ENCODE results near the gene CCM2L. TPM values are rescaled to one million over a fixed set of nuclear protein-coding genes. Genes with fewer than 3 reads are reported as not detected.
"Not testable (repeated sequence)": the region's sequence is repeated elsewhere in the genome, so short reads cannot be mapped to it uniquely, and the experiment has no call there.

CCM2L gene
- total RNA-seq, 1 donor from 2014 or later, result not detected

DNA sequence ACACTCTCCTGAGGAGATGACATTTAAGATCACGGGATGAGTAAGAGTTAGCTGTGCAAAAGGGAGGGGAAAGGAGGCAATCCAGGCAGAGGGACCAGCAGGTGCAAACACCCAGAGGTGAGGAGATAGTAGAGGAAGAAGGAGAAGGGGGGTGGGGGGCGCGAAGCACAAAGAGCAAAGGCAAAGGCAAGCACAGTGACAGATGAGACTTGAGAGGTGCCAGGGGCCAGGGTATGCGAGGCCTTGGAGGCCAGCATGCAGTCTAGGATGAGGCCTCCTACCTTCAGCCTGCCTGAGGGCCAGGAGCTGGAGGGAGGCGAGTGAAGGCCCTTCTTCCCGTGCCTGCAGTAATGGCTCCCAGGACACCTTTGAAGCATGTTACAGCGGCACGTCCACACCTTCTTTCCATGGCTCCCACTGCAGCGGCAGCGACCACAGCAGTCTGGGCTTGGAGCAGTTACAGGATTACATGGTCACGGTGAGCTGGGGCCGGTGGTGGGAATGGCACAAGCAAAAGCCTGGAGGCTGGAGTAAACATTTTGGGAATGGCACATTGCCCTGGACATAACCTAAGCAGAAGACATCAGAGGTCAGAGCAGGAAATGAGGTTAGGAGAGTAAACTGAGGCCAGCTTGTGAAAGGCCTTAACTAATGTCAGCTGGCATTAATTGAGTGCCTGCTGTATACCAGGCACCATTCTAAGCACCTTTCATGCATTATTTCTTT, 18.6 kb downstream of the CCM2L start:
- peak; percentile 19 for DNase-seq (ENCODE audit: low read depth)

DNA sequence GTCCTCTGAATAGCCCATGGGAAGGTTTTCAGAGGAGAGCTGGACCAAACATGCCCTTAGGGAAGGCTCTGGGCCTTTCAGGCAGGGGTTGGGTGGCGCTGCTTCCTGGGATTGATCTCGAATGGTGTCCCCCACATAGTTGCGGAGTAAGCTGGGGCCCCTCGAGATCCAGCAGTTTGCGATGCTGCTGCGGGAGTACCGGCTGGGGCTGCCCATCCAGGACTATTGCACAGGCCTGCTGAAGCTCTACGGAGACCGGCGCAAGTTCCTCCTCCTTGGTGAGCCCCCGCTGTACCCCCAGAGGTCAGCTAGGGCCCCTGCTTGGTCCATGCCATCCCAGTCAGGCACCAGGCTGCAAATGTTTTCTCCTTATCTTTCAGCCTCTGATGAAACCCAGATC, 19.3 kb downstream of the CCM2L start:
- no peak for DNase-seq (ENCODE audit: low read depth)

DNA sequence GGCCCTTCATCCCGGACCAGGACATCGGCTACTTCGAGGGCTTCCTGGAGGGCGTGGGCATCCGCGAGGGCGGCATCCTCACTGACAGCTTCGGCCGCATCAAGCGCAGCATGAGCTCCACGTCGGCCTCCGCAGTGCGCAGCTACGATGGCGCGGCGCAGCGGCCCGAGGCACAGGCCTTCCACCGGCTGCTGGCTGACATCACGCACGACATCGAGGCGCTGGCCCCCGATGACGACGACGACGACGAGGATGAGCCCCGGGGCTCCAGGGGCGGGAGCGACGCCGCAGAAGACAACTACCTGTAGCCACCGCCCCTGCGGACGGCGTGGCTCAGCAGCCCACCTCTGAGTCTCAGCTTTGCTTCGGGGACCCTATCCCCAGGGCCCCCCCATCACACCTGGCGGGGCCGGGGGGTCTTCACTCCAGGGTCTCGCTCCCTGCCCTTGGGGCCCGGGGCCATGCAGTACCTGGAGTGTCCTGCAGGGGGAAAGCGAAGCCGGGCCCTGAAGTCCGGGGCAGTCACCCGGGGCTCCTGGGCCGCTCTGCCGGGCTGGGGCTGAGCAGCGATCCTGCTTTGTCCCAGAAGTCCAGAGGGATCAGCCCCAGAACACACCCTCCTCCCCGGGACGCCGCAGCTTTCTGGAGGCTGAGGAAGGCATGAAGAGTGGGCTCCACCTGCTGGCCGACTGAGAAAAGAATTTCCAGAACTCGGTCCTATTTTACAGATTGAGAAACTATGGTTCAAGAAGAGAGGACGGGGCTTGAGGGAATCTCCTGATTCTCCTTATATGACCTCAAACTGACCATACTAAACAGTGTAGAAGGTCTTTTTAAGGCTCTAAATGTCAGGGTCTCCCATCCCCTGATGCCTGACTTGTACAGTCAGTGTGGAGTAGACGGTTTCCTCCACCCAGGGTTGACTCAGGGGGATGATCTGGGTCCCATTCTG, 21.0 kb downstream of the CCM2L start:
- peak; percentile 74 for DNase-seq (ENCODE audit: low read depth)

DNA sequence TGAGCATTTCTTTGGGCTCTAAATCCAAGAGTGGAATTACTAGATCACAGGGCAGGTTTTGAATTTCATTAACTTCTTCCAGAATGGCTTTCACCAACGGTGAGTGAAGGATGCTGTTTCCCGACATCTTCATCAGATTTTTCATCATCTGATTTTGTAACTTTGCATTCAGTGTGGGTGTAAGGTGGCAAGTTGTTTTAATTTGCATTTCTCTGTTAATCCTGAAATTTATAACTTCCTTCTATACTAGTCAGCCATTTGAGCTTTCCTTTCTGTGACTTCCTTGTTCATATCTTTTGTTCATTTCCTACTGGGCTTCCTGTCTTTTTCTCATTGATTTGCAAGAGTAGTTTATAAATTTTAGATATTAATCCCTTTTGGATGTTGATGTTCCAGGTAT, 23.1 kb downstream of the CCM2L start:
- no peak for DNase-seq (ENCODE audit: low read depth)

DNA sequence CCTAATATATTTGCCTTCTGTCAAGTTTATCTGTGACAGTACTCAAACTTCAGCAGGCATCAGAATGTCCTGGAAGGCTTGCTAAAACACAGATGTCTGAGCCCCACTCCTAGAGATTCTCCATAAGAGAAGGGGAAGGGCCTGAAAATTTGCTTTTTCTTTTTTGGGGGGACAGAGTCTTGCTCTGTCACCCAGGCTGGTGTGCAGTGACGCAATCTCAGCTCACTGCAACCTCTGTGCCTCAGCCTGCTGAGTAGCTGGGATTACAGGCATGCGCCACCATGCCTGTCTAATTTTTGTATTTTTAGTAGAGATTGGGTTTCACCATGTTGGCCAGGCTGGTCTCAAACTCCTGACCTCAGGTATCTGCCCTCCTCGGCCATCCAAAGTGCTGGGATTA, 23.5 kb downstream of the CCM2L start:
- DNase-seq (ENCODE audit: low read depth), result not testable (repeated sequence)

DNA sequence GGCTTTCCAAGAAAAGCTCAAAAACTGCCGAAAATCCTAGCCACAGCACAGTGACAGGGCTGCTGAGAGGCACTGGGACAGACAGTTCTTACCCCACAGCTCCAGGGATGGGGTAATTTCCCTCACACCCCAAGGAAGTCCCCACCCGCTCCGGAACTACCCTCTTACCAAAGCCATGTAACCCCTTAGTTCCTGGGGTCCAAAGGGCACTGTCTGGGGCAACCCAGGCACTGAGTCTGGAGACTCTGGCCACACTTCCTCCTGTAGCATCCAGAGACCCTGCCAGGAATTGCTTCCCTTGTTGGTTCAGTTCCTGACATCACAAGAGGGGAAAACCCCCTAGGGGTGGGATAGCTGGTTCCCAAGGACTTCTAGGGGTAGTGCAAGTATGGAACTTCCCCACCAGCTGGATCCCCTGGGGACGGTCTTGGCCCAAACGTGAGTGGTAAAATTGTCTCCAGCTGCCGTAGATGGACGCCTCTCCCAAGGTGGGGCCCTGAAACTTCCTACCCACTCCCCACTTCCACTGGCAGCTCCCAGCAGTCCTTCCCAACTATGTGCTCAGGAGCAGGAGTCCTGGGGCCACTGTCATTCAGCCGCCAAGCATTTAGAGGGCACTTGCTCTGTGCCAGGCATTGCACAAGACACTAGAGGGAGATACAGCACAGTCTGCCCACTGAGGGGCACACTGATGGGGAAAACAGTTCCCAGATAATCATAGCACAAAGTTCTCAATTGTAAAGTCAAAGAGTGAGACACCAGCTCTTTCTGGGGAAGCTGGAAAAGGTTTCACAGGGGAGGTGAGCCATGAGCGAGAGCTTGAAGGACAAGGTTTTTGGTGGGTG, 24.6 kb downstream of the CCM2L start:
- no peak for DNase-seq (ENCODE audit: low read depth)

DNA sequence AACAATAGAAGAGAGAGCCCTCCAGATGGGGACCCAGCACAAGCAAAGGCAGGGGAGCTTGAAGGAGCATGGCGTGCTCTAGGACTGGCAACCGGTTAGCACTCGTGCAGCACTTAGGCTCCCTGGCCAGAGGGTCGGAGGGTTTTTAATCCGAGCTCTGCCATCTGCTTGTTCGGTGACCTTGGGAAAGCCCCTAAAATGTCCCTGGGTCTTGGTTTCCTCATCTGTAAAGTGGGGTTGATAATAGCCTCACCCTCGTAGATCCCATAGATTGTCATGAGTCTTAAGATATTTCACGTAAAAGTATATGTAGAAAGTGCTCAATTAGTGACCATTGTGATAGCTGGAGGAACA, 25.2 kb downstream of the CCM2L start:
- DNase-seq (ENCODE audit: low read depth), result no peak

DNA sequence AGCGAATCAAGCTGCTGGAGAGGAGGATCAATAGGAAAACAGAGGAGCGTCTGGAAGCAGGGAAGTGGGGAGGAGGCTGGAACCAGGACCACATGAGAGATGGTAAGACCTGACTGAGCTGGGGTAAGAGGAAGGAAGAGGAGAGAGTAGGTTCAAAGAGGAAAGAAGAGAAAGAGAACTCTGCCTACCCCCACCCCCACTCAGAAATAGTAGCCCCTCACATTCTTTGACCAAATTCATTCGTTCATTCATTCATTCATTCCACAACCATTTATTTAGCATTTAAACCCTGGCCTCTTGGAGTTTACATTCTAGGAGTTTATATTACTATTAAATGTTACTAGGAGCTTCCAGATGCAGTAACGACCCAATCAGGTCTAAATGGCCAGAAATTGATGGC, 26.0 kb downstream of the CCM2L start:
- DNase-seq (ENCODE audit: low read depth), result no peak

DNA sequence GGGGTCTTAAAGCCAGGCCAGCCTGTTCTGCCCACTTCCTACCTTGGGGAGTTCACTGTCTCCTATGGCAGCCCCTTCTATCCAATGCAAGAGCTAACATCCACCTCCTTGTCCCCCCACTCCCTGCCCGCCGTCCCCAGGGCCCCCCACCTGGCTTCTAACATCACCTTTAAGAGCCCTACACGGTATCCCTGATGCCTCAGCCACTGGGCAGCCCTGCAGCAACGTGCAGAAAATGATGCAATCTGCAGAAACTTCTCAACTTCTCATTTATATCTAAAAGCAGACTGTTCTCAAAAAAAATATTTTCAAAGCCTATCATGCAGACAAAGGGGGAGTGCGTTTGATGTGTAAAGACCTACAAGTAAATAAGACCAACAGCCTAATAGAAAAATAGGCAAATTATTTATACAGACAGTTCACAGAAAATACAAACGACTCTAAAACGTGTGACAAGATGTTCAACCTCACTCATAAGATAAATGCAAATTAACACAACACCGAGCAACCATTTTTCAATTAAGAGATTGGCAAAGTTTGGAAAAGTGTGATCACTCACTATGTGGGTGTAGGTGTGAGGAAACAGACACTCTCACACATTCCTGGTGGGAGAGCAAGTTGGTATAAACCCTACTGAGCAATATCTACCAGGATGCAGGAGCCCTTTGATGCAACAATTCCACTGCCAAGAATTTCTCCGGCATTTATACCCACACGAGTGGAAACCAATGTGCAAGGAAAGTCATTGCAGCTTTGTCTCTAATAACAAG, 26.7 kb downstream of the CCM2L start:
- DNase-seq (ENCODE audit: low read depth), result no peak

DNA sequence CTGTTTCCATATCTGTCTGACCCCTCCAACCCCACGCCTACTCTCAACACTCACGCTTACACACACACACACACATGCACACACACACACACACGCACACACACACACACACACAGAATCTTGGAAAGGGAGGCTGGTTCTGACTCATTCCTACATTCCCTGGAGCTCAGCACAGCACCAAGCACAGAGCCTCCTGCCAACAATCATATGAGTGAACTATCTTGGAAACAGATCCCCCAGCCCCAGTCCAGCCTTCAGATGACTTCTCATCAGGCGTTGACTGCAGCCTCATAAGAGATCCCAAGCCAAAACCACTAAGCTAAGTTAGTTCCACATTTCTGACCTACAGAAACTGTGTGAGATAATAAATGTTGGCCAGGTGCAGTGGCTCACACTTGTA, 27.7 kb downstream of the CCM2L start:
- DNase-seq (ENCODE audit: low read depth), result peak; percentile 11

DNA sequence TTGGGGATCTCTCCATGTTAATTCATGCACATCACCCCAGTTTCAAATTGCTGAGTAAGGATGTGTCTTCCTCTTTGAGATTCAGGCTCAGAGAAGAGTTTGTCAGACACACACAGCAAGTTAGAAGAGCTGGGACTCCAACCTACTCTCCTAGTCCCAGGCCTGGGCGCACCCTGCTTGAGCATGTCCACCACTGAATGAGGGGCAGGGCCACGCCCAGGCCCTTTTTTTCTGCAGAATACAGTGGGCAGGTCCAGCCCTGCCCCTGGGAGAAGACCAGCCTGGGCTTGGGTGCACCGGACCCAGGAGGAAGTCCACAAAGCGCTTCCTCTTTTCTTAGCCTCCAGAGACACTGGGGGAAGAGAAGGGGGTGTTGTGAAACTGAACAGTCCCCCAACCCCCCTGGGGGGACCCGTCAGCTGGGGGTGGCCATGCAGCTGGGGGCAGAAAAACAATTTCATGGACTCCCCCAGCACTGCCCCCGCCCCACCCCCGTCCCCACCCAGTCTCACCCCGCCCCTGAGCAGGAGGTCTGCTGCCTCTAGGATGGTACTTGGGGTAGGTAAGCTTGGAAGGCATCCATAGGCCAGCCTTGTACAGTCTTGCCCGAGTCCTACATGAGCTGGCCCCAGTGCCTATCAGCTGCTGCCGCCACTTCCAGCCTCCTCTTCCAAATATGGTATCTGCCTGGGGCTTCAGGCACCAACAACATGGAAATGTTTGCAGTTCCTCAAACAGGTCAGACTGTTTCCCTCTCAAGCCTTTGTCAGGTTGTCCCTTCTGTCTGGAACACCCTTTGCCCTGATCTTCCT, 30.1 kb downstream of the CCM2L start:
- no peak for DNase-seq (ENCODE audit: low read depth)

DNA sequence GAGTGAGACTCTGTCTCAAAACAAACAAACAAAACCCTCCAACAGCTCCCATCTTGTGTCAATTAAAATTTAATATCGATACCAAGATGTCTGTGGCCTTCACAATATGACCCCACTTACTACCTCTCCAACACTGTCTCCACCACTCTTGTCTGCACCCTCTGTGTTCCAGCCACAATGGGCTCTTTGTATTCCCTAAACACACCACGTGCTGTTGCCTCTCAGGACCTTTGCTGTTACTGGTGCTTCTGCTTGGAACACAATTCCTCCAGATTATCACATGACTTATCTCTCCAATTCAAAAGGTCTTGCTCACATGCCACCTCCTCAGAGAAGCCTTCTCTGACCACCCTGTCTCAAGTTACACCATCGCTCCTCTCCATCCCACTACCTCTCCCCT, 35.8 kb downstream of the CCM2L start:
- no peak for DNase-seq (ENCODE audit: low read depth)

DNA sequence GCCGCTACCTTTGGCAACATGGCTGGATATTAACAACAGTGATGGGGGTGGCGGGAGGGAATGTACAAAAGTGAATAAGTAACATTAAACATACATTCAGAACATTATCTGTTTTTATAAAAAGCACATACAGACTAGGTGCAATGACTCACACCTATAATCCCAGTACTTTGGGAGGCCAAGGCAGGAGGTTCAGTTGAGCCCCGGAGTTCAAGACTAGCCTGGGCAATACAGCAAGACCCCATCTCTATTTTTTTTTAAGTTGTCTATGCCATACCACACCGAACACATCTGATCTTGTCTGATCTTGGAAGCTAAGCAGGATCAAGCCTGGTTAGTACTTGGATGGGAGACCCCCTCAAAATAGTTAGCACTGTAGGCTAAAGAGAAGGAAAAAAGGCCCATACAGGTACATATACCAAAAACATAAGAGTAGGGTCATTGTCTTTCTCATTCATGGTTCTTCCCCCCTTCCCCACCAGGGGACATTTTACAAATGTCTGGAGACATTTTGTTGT, 40.1 kb downstream of the CCM2L start:
- DNase-seq (ENCODE audit: low read depth), result no peak

DNA sequence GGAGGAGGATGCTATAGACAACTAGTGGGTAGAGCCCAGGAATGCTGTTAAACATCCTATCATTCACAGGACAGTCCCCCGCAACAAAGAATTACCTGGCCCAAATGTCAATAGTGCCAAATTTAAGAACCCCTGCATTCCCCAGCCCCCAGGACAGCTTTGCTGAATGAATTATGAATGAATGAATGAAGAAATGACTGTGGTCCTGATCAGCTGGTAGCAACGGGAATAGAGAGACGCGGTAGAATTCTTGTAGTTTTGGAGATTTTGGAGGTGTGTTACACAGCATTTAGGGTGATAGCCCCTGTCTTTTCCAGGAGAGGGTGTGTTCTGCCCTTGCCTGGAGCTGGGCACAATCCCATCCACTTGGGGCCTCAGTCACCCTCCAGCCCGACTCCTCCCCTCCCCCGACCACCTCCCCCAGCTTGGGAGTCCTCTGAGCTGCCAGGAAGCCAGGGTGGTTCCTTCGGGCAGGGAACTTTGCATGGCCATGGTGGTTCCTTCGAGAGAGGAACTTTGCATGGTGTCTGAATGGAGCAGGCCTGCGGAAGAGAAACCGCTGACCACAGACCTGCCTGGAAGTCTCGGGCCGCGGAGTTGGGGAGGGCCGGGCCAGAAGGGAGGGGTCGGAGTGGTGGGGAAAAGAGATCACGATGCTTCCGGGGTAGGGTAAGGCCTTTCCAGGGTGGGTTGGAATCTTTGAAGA, 40.8 kb downstream of the CCM2L start:
- no peak for DNase-seq (ENCODE audit: low read depth)

DNA sequence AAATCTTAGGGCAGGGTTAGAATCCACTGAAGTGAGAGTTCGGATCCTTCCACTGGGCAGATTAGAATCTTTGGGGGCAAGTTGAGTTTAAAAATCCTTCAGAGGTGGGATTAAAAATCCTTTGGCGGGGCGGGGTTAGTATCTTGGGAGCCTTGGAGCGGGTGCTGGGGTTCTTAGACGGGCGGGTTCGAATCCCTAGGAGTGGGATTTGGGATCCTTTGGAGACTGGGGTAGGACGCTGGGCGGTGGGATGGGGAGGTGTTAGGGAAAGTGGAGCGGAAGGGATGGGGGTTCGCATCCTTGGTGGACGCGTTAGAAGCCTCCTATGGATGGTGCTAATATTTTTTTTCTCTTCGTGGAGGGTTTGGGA, 41.5 kb downstream of the CCM2L start:
- DNase-seq (ENCODE audit: low read depth), result no peak

DNA sequence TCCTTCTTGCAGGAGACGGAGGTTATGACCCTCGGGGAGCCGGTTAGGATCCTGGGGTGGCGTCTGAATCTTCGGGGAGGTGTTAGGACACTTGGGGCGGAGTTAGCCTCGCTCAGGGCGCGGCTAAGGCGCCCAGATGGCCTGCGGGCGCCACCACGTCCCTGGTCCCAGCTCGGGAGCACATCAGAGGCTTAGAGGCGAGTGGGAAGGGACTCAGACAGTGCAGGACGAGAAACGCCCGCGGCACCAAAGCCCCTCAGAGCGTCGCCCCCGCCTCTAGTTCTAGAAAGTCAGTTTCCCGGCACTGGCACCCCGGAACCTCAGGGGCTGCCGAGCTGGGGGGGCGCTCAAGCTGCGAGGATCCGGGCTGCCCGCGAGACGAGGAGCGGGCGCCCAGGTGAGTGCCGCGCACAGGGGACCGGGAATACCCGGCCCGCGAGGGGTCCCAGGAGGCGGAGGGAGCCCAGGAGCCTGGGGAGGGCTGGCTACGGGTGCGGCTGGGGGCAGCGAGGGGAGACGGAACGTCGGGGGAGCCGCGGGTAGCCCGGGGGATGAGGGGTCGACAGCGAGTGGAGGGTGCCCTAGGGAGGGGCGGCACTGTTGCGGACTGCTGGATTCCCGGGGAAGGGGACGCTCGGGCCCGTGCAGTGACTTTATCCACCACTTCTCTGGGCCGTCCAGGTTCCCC, 42.0 kb downstream of the CCM2L start, which contains the start of gene HCK:
TSS of gene HCK (plus strand) at position 153 of the 688 bp plus-strand sequence.
- DNase-seq (ENCODE audit: low read depth), result no peak

DNA sequence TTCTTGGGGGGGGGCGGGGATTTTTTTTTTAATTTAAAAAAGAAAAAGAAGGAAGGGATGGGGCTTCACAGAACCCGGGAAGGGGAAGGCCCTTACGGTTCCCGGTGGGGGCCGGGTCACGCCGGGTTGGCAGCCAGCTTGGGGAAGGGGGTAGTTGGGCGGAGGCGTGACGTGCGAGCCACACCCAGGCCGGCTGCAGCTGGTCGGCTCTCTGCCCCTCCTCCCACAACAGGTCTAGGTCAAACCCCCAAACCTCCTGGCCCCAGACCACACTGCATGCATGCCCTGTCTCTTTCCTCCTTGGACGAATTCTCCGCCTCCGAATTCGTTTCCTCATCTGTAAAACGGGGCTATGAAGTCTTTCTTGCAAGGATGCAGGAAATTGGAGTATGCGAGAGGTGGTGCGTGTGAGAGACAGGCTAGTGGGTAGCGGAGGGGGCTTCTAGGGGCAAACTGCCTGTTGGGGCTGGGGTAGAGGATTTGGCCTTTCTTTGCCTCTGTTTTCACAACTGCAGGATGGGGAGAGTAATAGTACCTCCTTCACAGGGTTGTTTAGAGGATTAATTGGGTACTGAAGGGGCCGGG, 42.6 kb downstream of the CCM2L start:
- no peak for DNase-seq (ENCODE audit: low read depth)

DNA sequence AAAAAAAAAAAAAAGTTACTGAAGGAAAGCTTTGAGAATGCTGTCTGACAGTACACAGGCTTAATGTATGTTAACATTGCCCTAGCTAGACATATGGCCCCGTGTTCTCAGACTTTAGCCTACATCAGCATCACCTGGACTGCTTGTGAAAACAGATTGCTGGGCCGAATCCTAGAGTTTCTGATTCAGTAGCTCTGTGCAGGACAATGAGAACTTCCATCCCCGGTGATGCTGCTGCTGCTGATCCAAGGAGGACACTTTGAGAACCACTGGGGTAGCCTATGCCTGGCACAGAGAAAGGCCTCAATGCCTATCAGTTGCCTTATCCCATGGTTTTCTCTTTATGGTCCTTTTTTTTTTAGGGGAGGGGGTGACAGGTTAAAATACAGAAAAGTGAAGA, 43.4 kb downstream of the CCM2L start:
- DNase-seq (ENCODE audit: low read depth), result no peak

All from renal cortical epithelial cell (primary cell).